Stimulated activated CD8-positive, alpha-beta memory T cell treated with anti-CD3 and anti-CD28 coated beads, Interleukin-12 subunit alpha, Interleukin-12 subunit beta, amount 100 ng/mL, for 4 hours (primary cell): Measurements from ENCODE around the gene OR4N2.
"Not testable (repeated sequence)": the region's sequence is repeated elsewhere in the genome, so short reads cannot be mapped to it uniquely, and the experiment has no call there.

Experiments
- DNase-seq: peaks from one replicate; pipeline ENCODE4 v3.0.0-alpha.2; 2020; ENCODE audit warnings: low read depth

The OR4N2 gene

DNA sequence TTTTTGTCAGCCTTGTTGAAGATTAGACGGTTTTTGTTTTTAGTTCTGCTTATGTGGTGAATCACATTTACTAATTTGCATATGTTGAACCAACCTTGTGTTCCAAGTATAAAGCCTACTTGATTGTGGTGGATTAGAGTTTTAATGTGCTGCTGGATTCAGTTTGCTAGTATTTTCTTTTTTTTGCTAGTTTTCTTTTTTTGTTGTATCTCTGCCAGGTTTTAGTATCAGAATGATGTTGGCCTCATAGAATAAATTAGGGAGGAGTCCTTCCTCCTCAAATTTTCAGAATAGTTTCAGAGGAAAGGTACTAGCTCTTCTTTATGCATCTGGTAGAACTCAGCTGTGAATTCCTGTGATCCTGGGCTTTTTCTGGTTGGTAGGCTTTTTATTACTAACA, at the start of gene OR4N2:
OR4N2 (plus strand) TSS at position 301 of the 400 bp plus-strand sequence. CDS start 23,679 bp downstream, outside the sequence.
- not testable (repeated sequence) for DNase-seq

DNA sequence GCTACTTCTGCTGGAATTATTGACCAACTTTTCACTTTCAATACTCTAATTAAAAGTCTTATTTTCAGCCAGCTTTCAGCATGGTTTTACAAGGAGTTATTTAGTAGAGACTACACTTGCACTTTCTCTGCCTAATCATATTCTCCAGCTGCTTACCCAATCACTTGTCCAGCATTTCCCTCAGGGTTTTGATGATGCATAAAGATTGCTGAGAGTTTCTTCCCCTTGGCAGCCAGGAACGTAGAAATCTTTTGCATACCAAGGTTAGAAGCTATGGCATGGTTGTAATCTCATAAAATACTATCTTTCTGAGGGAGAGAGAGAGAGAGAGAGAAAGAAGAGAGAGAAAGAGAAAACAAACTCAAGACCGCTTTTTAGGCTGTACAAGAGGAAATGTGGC, 49.4 kb upstream of the OR4N2 start:
- no peak for DNase-seq

GRCh38 chr14:19771491-19771890, 32.1 kb upstream of the OR4N2 start:
- not testable (repeated sequence) for DNase-seq

DNA sequence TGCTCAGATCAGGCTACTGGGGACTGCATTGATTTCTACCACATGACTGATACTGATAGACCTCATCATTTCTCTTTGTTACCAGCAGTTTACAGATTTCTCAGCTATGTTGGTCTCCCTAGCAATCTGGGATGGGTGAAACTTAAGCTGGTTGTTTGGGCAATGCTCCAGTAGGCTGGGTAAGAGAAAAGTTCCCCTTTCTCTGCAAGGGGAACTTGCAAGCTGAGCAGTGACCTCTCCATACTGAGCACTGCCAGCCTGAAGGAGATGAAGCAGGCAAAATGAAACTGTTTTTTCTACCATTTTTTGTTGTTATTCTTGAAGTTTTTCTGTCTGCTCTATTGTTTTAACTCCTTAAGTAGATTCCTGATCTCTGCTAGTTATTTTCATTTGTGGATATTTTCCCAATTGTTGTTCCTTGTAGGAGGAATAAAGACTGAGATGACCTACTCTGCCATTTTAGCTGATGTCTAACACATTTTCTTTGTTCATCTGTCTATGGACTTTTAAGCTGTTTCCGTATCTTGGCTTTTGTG, 31.6 kb upstream of the OR4N2 start:
- no peak for DNase-seq

GRCh38 chr14:19772454-19772853, 31.1 kb upstream of the OR4N2 start:
- not testable (repeated sequence) for DNase-seq

DNA sequence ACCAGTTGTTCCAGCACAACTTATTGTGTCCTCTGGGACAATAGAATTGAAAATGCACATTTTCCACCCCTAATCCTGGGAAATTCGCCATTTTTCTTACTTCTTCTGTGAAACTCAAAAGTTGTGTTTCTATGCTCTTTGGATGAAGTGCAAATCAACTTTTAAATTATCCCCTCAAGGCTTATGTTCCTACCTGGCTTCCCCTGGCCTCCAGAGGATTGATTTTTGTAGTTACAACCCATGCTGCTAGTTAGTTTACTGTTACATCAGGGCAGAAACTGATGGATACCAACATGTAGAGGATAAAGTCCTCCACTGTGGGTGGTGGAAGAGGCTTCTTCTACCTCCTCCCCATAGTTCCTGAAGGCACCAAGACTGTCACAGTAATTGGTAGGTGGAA, 30.4 kb upstream of the OR4N2 start, which contains the start of gene OR4M1:
OR4M1 (plus strand) TSS at position 301 of the 400 bp plus-strand sequence. CDS start 6,819 bp downstream, outside the sequence.
- not testable (repeated sequence) for DNase-seq

- DNase-seq, result no peak
These were observed 28.0 kb upstream of the OR4N2 start for GRCh38 chr14:19775587-19775986.

DNA sequence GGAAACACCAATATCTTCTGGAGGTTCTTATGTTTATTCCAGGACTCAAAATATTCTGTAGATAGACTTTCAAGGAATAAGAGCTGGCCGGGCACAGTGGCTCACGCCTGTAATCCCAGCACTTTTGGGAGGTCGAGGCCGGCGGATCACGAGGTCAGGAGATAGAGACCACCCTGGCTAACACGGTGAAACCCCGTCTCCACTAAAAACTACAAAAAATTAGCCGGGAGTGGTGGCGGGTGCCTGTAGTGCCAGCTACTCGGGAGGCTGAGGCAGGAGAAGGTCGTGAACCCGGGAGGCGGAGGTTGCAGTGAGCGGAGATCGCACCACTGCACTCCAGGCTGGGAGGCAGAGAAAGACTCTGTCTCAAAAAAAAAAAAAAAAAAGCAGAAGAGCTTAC, 17.7 kb upstream of the OR4N2 start:
- not testable (repeated sequence) for DNase-seq

GRCh38 chr14:19787318-19787717, 16.3 kb upstream of the OR4N2 start:
- DNase-seq, result not testable (repeated sequence)

GRCh38 chr14:19788150-19788549, 15.4 kb upstream of the OR4N2 start:
- DNase-seq, result not testable (repeated sequence)

DNA sequence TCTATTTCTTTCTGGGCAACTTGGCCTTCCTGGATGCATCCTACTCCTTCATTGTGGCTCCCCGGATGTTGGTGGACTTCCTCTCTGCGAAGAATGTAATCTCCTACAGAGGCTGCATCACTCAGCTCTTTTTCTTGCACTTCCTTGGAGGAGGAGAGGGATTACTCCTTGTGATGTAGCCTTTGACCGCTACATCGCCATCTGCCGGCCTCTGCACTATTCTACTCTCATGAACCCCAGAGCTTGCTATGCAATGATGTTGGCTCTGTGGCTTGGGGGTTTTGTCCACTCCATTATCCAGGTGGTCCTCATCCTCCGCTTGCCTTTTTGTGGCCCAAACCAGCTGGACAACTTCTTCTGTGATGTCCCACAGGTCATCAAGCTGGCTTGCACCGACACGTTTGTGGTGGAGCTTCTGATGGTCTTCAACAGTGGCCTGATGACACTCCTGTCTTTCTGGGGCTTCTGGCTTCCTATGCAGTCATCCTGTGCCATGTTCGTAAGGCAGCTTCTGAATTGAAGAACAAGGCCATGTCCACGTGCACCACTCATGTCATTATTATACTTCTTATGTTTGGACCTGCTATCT, 7.0 kb upstream of the OR4N2 start:
- not testable (repeated sequence) for DNase-seq

GRCh38 chr14:19799880-19800279, 3.7 kb upstream of the OR4N2 start:
- no peak for DNase-seq

DNA sequence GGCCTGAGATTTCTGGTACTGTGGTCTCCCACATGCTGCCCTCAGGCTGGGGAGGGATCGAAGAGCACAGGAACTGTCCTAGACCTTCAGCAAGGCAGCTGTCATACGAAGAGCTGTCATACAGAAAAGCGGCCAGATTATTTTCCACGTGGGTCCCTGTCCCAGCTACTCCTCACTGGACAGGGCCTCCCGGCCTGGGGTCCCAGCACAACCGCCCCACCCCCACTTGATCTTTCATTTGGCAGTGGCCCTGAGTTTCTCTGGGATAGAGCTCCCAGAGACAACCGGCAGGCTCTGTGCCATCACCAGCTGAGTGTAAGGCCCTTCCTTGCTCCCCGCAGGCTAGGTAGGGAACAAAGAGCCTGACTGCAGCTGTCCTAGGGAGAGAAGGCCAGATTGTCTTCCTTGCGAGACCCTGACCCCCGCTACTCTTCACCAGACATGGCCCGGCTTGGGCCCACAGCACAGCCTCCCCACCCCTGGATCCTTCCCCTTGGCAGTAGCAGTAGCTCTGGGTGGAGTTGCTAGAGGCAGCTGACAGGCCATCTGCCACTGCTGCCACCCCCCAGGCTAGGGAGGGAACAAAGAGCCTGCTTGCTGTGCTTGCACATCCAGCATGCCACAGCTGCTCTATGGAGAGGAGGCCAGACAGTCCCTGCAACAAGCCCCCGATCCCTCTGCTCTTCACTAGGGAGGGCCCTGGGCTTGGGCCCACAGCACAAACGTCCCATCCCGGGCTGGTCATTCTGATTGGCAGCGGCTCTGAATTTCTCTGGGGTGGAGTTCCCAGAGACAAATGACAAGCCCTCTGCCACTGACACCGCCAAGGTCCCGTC, 3.1 kb upstream of the OR4N2 start:
- no peak for DNase-seq

- no peak for DNase-seq
These were observed 2.5 kb upstream of the OR4N2 start for GRCh38 chr14:19801118-19801464.

DNA sequence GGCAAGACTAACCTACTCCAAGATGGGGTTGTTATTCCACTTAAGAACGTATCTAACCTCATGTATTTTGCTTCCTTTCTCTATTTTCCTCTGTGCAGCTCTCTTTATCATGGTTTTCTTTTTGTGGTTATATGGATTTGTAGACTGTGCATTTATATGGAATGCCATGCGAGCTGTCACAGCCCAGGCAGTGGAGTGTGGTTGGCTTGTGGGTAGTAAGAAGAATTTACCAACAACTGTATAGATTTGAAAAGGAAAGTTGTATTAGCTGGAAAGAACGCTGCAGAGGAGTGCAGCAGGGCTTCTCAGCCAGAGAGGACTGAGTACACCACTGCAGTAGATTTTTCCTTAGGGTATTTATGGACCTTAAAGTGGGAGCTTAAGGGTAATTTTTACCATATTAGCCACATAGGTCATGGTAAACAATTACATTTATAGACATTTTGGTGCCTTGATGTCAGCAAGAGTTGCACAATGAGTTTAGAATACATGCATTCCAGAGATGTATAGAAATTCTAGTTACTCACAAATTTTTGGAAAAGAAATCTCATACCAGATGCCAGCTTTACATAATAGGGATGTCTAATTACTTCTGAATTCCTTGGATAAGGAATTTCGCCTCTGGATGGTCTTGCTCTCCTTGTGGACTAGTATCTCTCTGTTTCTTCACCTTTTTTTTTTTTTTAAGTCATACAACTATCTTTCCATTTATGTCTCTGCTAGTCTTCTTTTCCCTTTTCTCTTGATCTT, 9.8 kb downstream of the OR4N2 start:
- DNase-seq, result not testable (repeated sequence)

DNA sequence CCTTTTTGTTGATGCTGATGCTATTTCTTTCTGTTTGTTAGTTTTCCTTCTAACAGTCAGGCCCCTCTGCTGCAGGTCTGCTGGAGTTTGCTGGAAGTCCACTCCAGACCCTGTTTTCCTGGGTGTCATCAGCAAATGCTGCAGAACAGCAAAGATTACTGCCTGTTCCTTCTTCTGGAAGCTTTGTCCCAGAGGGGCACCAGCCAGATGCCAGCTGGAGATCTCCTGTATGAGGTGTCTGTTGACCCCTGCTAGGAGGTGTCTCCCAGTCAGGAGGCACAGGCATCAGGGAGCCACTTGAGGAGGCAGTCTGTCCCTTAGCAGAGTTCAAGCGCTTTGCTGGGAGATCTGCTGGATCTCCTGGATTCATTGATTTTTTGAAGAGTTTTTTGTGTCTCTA, 16.3 kb downstream of the OR4N2 start:
- not testable (repeated sequence) for DNase-seq

GRCh38 chr14:19821016-19821415, 17.4 kb downstream of the OR4N2 start:
- DNase-seq, result not testable (repeated sequence)

- no peak for DNase-seq
These were observed 19.6 kb downstream of the OR4N2 start for GRCh38 chr14:19823178-19823577.

- no peak for DNase-seq
These were observed 20.2 kb downstream of the OR4N2 start for GRCh38 chr14:19823765-19824164.

DNA sequence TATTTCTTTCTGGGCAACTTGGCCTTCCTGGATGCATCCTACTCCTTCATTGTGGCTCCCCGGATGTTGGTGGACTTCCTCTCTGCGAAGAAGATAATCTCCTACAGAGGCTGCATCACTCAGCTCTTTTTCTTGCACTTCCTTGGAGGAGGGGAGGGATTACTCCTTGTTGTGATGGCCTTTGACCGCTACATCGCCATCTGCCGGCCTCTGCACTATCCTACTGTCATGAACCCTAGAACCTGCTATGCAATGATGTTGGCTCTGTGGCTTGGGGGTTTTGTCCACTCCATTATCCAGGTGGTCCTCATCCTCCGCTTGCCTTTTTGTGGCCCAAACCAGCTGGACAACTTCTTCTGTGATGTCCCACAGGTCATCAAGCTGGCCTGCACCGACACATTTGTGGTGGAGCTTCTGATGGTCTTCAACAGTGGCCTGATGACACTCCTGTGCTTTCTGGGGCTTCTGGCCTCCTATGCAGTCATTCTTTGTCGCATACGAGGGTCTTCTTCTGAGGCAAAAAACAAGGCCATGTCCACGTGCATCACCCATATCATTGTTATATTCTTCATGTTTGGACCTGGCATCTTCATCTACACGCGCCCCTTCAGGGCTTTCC, 24.2 kb downstream of the OR4N2 start:
- not testable (repeated sequence) for DNase-seq

- DNase-seq, result no peak
These were observed 24.7 kb downstream of the OR4N2 start for GRCh38 chr14:19828314-19828713.
